H1 (cell line): Measurements from ENCODE around the gene TACC2. TPM values are rescaled to one million over a fixed set of nuclear protein-coding genes. Genes with fewer than 3 reads are reported as not detected.

ENCODE experiments used
- BCL11A ChIP-seq, 2 experiments: IDR thresholded peaks; one replicate each; pipeline ENCODE4 v1.6.1; 2011; ENCODE audit warnings: low read depth in 2 of 2, low read length in 2 of 2, mild to moderate bottlenecking in 2 of 2
- CHD1 ChIP-seq: IDR thresholded peaks from 2 replicates; pipeline ENCODE4 v1.6.1; 2012; ENCODE audit warnings: low read depth, low read length, improper control_type of control experiment
- EGR1 ChIP-seq: IDR thresholded peaks from 2 replicates; pipeline ENCODE4 v1.6.1; 2011; ENCODE audit warnings: low read depth, low read length, borderline replicate concordance
- KDM5A ChIP-seq: fragments of 200-600 bp; IDR thresholded peaks from 2 replicates; pipeline ENCODE4 v1.7.1; 2012; ENCODE audit warnings: mild to moderate bottlenecking, low read length, inconsistent platforms, mixed read lengths
- PHF8 ChIP-seq: fragments of 200-600 bp; sonication (generic); conservative IDR thresholded peaks from 2 replicates; pipeline ENCODE4 v1.7.1; 2012; ENCODE audit warnings: low read depth, mild to moderate bottlenecking, inconsistent platforms, low read length, moderate library complexity
- POLR2A ChIP-seq, 2 experiments: IDR thresholded peaks; 1 replicate in 1 of 2; 2 replicates in 1 of 2; pipeline ENCODE4 v1.6.1; 2011; ENCODE audit warnings: low read depth in 2 of 2, low read length in 2 of 2, mild to moderate bottlenecking in 2 of 2; ENCODE audit errors: control extremely low read depth in 1 of 2
- POU5F1 ChIP-seq: IDR thresholded peaks from 2 replicates; pipeline ENCODE4 v1.6.1; 2011; ENCODE audit warnings: low read depth, mild to moderate bottlenecking, low read length, moderate library complexity
- SIX5 ChIP-seq: IDR thresholded peaks from 2 replicates; pipeline ENCODE4 v1.6.1; 2011; ENCODE audit warnings: mild to moderate bottlenecking, low read depth, low read length
- SUZ12 ChIP-seq: fragments of 200-600 bp; sonication (generic); IDR thresholded peaks from 2 replicates; pipeline ENCODE4 v1.6.1; 2012; ENCODE audit warnings: mild to moderate bottlenecking, inconsistent platforms, low read length, moderate library complexity, mixed read lengths
- TEAD4 ChIP-seq: IDR thresholded peaks from 2 replicates; pipeline ENCODE4 v1.6.1; 2012; ENCODE audit warnings: low read depth, low read length, inconsistent platforms, mixed read lengths
- YY1 ChIP-seq: IDR thresholded peaks from 2 replicates; pipeline ENCODE4 v1.6.1; 2011; ENCODE audit warnings: low read depth, mild to moderate bottlenecking, low read length
- ZNF274 ChIP-seq: IDR thresholded peaks from 2 replicates; pipeline ENCODE4 v1.7.0; 2012; ENCODE audit warnings: low read length, borderline replicate concordance; ENCODE audit errors: extremely low read depth
- polyA plus RNA-seq, 7 experiments: library from polyadenylated mRNA; depleted of rRNA in 3 of 7; stranded (reverse) in 5 of 7; unstranded in 2 of 7; fragments of >200 nt in 5 of 7; fragments of 200-250 nt in 2 of 7; gene quantifications; 1 replicate in 5 of 7; 2 replicates in 1 of 7; 4 replicates in 1 of 7; pipeline versions ENCODE4 v1.2.1 to v1.2.3, GENCODE V29; 2011 to 2013; ENCODE audit warnings: missing spikeins in 2 of 7, mixed read lengths in 2 of 7
- total RNA-seq: library from RNA; stranded (reverse); fragmentation: NEBNext Ultra II Directional; extraction: Animal tissue kit (Norgen Biotek cat#: 25700); gene quantifications from 2 replicates; pipeline ENCODE4 v1.2.1, GENCODE V29; 2021
- TF ChIP-seq, protein P1 (sequence below): IDR thresholded peaks from 2 replicates; pipeline ENCODE4 v1.6.1; 2012; ENCODE audit warnings: inconsistent platforms
- TF ChIP-seq, protein P2 (sequence below): IDR thresholded peaks from 2 replicates; pipeline ENCODE4 v1.6.1; 2011; ENCODE audit warnings: low read length, improper control_type of control experiment
- TF ChIP-seq, protein P3 (sequence below), 3 experiments: IDR thresholded peaks; 1 replicate in 2 of 3; 2 replicates in 1 of 3; pipeline versions ENCODE4 v1.5.1 to v1.6.1; 2011; ENCODE audit warnings: low read length in 3 of 3, mild to moderate bottlenecking in 3 of 3, inconsistent platforms in 2 of 3, low read depth in 1 of 3, moderate library complexity in 1 of 3; ENCODE audit not compliant: insufficient read depth in 1 of 3; ENCODE audit errors: control extremely low read depth in 1 of 3
- TF ChIP-seq, protein P4 (sequence below): IDR thresholded peaks from 2 replicates; pipeline ENCODE4 v1.6.1; 2011; ENCODE audit warnings: low read depth, mild to moderate bottlenecking, low read length; ENCODE audit not compliant: insufficient read depth
- TF ChIP-seq, protein P5 (sequence below): IDR thresholded peaks from 2 replicates; pipeline ENCODE4 v1.6.1; 2012; ENCODE audit warnings: inconsistent platforms

Gene TACC2
- total and polyA plus RNA-seq, 2 of the 8 experiments (the other 6 are each of a cell fraction or from before 2014, with no cell fraction given): 21.2 to 46.6 TPM

DNA sequence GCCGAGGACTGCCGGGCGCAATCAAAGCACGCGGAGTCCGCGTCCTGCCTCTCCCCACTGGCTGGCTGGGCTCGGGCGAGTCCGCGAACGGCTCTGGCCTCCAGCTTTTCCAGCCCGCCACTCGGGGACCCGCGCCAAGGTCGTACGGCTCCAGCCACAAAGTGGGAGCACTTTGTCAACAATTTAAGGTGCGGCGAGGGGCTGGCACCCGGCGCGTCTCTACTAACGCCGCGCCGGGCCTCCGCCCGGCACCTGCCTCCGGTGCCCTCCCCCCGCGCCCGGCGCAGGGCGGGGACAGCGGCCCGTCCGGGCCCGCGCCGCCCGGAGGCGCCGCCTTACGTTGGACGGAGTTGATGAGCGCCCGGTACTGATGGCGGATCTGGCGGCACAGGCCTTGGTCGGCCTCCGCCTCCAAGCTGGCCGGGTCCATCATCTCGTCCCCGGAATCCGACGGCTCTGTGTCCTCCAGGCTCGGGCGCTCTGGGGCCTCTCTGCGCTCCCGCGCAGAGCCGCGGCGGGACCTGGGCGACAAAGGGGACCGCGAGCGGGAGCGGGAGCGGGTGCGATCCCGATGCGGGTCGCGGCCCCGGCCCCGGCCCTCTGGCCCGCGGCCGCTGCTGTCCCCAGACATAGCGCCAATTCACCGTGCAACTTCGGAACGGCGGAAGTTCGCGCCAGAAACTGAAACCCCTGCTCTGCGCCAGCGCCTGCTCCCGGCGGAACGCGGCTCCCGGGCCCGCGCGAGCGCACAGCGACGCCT is 14.2 kb upstream of the TACC2 start, which contains the start of gene NSMCE4A (continued):
- peak; percentile 66 for TF ChIP-seq YY1
- TF ChIP-seq POLR2A (IDR thresholded peaks at IDR 0.05; ENCODE audit: control extremely low read depth in 1 of 2, low read depth in 2 of 2, low read length in 2 of 2): peak in 1 of 2 experiments; percentile 93; a peak in 2 of 3 replicates
- TF ChIP-seq, protein P1, sequence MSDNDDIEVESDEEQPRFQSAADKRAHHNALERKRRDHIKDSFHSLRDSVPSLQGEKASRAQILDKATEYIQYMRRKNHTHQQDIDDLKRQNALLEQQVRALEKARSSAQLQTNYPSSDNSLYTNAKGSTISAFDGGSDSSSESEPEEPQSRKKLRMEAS: peak; percentile 70
- TF ChIP-seq BCL11A (IDR thresholded peaks at IDR 0.05; ENCODE audit: low read depth in 2 of 2, low read length in 2 of 2): no peak
- TF ChIP-seq EGR1: no peak
- TF ChIP-seq, protein P2, sequence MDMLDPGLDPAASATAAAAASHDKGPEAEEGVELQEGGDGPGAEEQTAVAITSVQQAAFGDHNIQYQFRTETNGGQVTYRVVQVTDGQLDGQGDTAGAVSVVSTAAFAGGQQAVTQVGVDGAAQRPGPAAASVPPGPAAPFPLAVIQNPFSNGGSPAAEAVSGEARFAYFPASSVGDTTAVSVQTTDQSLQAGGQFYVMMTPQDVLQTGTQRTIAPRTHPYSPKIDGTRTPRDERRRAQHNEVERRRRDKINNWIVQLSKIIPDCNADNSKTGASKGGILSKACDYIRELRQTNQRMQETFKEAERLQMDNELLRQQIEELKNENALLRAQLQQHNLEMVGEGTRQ: no peak
- no peak for TF ChIP-seq ZNF274
- no peak; the same call in 1 of the 2 replicates for TF ChIP-seq TEAD4
- TF ChIP-seq, protein P3, sequence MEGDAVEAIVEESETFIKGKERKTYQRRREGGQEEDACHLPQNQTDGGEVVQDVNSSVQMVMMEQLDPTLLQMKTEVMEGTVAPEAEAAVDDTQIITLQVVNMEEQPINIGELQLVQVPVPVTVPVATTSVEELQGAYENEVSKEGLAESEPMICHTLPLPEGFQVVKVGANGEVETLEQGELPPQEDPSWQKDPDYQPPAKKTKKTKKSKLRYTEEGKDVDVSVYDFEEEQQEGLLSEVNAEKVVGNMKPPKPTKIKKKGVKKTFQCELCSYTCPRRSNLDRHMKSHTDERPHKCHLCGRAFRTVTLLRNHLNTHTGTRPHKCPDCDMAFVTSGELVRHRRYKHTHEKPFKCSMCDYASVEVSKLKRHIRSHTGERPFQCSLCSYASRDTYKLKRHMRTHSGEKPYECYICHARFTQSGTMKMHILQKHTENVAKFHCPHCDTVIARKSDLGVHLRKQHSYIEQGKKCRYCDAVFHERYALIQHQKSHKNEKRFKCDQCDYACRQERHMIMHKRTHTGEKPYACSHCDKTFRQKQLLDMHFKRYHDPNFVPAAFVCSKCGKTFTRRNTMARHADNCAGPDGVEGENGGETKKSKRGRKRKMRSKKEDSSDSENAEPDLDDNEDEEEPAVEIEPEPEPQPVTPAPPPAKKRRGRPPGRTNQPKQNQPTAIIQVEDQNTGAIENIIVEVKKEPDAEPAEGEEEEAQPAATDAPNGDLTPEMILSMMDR (IDR thresholded peaks at IDR 0.05; ENCODE audit: control extremely low read depth in 1 of 3, insufficient read depth in 1 of 3, low read depth in 1 of 3, low read length in 3 of 3): peak; percentile 60 to 84 (median 73)
- TF ChIP-seq PHF8: peak; percentile 97
- TF ChIP-seq, protein P4, sequence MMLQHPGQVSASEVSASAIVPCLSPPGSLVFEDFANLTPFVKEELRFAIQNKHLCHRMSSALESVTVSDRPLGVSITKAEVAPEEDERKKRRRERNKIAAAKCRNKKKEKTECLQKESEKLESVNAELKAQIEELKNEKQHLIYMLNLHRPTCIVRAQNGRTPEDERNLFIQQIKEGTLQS: no peak
- TF ChIP-seq, protein P5, sequence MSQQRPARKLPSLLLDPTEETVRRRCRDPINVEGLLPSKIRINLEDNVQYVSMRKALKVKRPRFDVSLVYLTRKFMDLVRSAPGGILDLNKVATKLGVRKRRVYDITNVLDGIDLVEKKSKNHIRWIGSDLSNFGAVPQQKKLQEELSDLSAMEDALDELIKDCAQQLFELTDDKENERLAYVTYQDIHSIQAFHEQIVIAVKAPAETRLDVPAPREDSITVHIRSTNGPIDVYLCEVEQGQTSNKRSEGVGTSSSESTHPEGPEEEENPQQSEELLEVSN: peak; percentile 59; the same call in 1 of the 2 replicates
- TF ChIP-seq KDM5A: no peak
- TF ChIP-seq POU5F1: no peak
- TF ChIP-seq SUZ12: no peak
- no peak; the same call in 1 of the 2 replicates for TF ChIP-seq CHD1
- TF ChIP-seq SIX5: no peak
